Transverse colon (tissue), 4 donors: ENCODE data around the gene SYNJ1. TPM values are rescaled to one million over a fixed set of nuclear protein-coding genes. Genes with fewer than 3 reads are reported as not detected.
"Not testable (repeated sequence)": the region's sequence is repeated elsewhere in the genome, so short reads cannot be mapped to it uniquely, and the experiment has no call there.

ENCODE experiments used
- DNase-seq: peaks from one replicate; pipeline ENCODE4 v3.0.0-alpha.2; 2019
- H3K27ac ChIP-seq, 4 donors: fragments of 200-600 bp; sonication (generic); 2 replicates each; pipeline ENCODE4 v1.5.1; 2016 to 2018; ENCODE audit warnings: inconsistent platforms in 4 of 4
- H3K27me3 ChIP-seq: fragments of 200-600 bp; sonication (generic); 2 replicates; pipeline ENCODE4 v1.5.1; 2017; ENCODE audit warnings: inconsistent platforms
- H3K36me3 ChIP-seq, 4 donors: fragments of 200-600 bp; sonication (generic); 2 replicates each; pipeline ENCODE4 v1.5.1; 2017 to 2019; ENCODE audit warnings: inconsistent platforms in 4 of 4
- H3K4me1 ChIP-seq, 4 donors: fragments of 200-600 bp; sonication (generic); 2 replicates each; pipeline ENCODE4 v1.5.1; 2017 to 2020; ENCODE audit warnings: inconsistent platforms in 4 of 4
- H3K4me3 ChIP-seq, 4 donors: fragments of 200-600 bp; sonication (generic); 1 replicate in 1 of 4; 2 replicates in 3 of 4; pipeline versions ENCODE4 v1.5.1 to v1.6.1; 2017 to 2019; ENCODE audit warnings: inconsistent platforms in 4 of 4
- H3K9me3 ChIP-seq, 2 donors: fragments of 200-600 bp; sonication (generic); 2 replicates each; pipeline ENCODE4 v1.5.1; 2017 to 2019; ENCODE audit warnings: inconsistent platforms in 2 of 2
- CTCF ChIP-seq, 5 experiments: fragments of 200-600 bp in 3 of 5; fragments of 450-650 bp in 2 of 5; sonication (generic) in 3 of 5; IDR thresholded peaks; 1 replicate in 2 of 5; 2 replicates in 3 of 5; pipeline ENCODE4 v1.5.1; 2016 to 2017; ENCODE audit warnings: antibody characterized with exemption in 5 of 5, inconsistent platforms in 3 of 5, mild to moderate bottlenecking in 2 of 5, moderate library complexity in 1 of 5
- EP300 ChIP-seq: sonication (generic); formaldehyde crosslinking; IDR thresholded peaks from one replicate; pipeline ENCODE4 v1.6.1; 2017; ENCODE audit warnings: antibody characterized with exemption, low read depth
- POLR2A ChIP-seq: fragments of 450-650 bp; IDR thresholded peaks from one replicate; pipeline ENCODE4 v1.6.1; 2016; ENCODE audit warnings: antibody characterized with exemption, mild to moderate bottlenecking, moderate library complexity
- POLR2AphosphoS5 ChIP-seq, 3 donors: sonication (generic); formaldehyde crosslinking; IDR thresholded peaks; one replicate each; pipeline ENCODE4 v1.6.1; 2016; ENCODE audit warnings: antibody characterized with exemption in 3 of 3
- WGBS, 2 donors: methylation state at CpG; one replicate each; pipeline ENCODE4 v1.1.5; 2018; ENCODE audit warnings: low coverage in 1 of 2; 5-methylcytosine and 5-hydroxymethylcytosine counted together
- in situ Hi-C, 4 donors: fragments of 200-750 bp; cut with MboI; loops; one replicate each; pipeline versions ENCODE4 v1.15.0 to v1.15.1; 2017; ENCODE audit warnings: low sequenced_read_pairs in 3 of 4, low pct_ligation_motif_present in 1 of 4, low pct_unique_long_range_greater_than_20kb in 1 of 4
- intact Hi-C: fragments of 100-400 bp; cut with DNase I; formaldehyde crosslinking; loops from one replicate; pipeline ENCODE4 v1.15.1; 2023; ENCODE audit warnings: low total_unique reads
- total RNA-seq, 4 donors: library from RNA; depleted of rRNA; stranded (reverse); fragments of >200 nt; gene quantifications; one replicate each; pipeline ENCODE4 v1.1.0, GENCODE V29; 2016

Gene SYNJ1
- total RNA-seq, 4 donors from 2014 or later, result 9.8 to 18.0 (median 15.9) TPM

- Histone ChIP-seq H3K9me3 (no peaks in the 10 kb centered on the region), H3K36me3 (peaks cover 0 to 80% (median 36%) of the 10 kb centered on the region in 4 donors), H3K27me3 (no peaks in the 10 kb centered on the region), H3K27ac (no peak overlapping the region), H3K4me1 (no peaks in the 10 kb centered on the region), H3K4me3 (no peak overlapping the region)
- in situ Hi-C loops (no loop called here), intact Hi-C loops (no loop called here)
- no peak for DNase-seq
- TF ChIP-seq POLR2AphosphoS5 (IDR thresholded peaks at IDR 0.05), result no peak
- no peak for TF ChIP-seq POLR2A
- no peak for TF ChIP-seq EP300
- TF ChIP-seq CTCF (IDR thresholded peaks at IDR 0.05), result no peak
These were observed 21.8 kb upstream of the SYNJ1 start for GRCh38 chr21:32749662-32750061.

GRCh38 chr21:32748529-32748928 is 20.7 kb upstream of the SYNJ1 start:
- Histone ChIP-seq H3K27me3 (no peaks in the 10 kb centered on the region), H3K9me3 (no peaks in the 10 kb centered on the region), H3K4me1 (no peaks in the 10 kb centered on the region), H3K36me3 (peaks cover 0 to 82% (median 39%) of the 10 kb centered on the region in 4 donors), H3K27ac (no peak overlapping the region), H3K4me3 (no peak overlapping the region)
- intact Hi-C loops (no loop called here), in situ Hi-C loops (no loop called here)
- WGBS, 2 donors, result 95% methylated on average over 5 of the region's 5 CpGs
- DNase-seq, result no peak
- no peak for TF ChIP-seq POLR2A

- H3K4me3 ChIP-seq, result no peak overlapping the region
- H3K27me3 ChIP-seq, result no peaks in the 10 kb centered on the region
- no peak for TF ChIP-seq CTCF (IDR thresholded peaks at IDR 0.05)
- no peak for TF ChIP-seq POLR2A
- TF ChIP-seq POLR2AphosphoS5 (IDR thresholded peaks at IDR 0.05), result no peak
- TF ChIP-seq EP300, result no peak
- in situ Hi-C loops, result no loop called here
- intact Hi-C loops, result no loop called here
- no peaks in the 10 kb centered on the region for H3K4me1 ChIP-seq
- no peak for DNase-seq
- no peaks in the 10 kb centered on the region for H3K9me3 ChIP-seq
- no peak overlapping the region for H3K27ac ChIP-seq
- H3K36me3 ChIP-seq, result peaks cover 0 to 89% (median 43%) of the 10 kb centered on the region in 4 donors
- 75% methylated on average over 1 of the region's 1 CpG for WGBS, 2 donors
These were observed 19.6 kb upstream of the SYNJ1 start for GRCh38 chr21:32747396-32747795.

DNA sequence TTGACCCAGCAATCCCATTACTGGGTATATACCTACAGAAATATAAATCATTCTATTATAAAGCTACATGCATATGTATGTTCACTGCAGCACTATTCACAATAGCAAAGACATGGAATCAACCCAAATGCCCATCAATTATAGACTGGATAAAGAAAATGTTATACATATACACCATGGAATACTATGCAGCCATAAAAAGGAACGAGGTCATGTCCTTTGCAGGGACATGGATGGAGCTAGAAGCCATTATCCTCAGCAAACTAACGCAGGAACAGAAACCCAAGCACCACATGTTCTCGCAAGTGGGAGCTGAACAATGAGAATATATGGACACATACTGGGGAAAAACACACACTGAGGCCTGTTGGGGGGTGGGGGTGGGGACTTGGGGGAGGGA is 18.9 kb upstream of the SYNJ1 start:
- H3K36me3 ChIP-seq, result peaks cover 0 to 92% (median 42%) of the 10 kb centered on the region in 4 donors
- intact Hi-C loops, H3K4me3 ChIP-seq, in situ Hi-C loops, H3K9me3 ChIP-seq, H3K27me3 ChIP-seq, H3K27ac ChIP-seq, H3K4me1 ChIP-seq, DNase-seq: not testable (repeated sequence)
- 97 to 100% methylated on average over 3 of the region's 3 CpGs for WGBS, 2 donors

- H3K9me3 ChIP-seq, result no peaks in the 10 kb centered on the region
- no peak for DNase-seq
- WGBS, 2 donors, result 76 to 83% methylated on average over 2 of the region's 2 CpGs
- TF ChIP-seq POLR2AphosphoS5 (IDR thresholded peaks at IDR 0.05) (no peak), CTCF (IDR thresholded peaks at IDR 0.05) (no peak), POLR2A (no peak), EP300 (no peak)
- in situ Hi-C loops, result no loop called here
- intact Hi-C loops, result no loop called here
- peaks cover 0 to 58% (median 27%) of the 10 kb centered on the region in 4 donors for H3K36me3 ChIP-seq
- no peak overlapping the region for H3K4me3 ChIP-seq
- no peak overlapping the region for H3K27ac ChIP-seq
- no peaks in the 10 kb centered on the region for H3K27me3 ChIP-seq
- H3K4me1 ChIP-seq, result no peaks in the 10 kb centered on the region
These were observed 14.6 kb upstream of the SYNJ1 start for GRCh38 chr21:32742396-32742795.
